ENCODE data around the gene POC1B.
"Not testable (repeated sequence)": the region's sequence is repeated elsewhere in the genome, so short reads cannot be mapped to it uniquely, and the experiment has no call there.

POC1B gene

GRCh38 chr12:89459279-89459678 is 66.6 kb downstream of the POC1B start:
- not testable (repeated sequence) for DNase-seq

- DNase-seq: no peak
Observed at GRCh38 chr12:89456565-89456964, 69.3 kb downstream of the POC1B start.

- DNase-seq: no peak
Observed at GRCh38 chr12:89454080-89454848, 71.6 kb downstream of the POC1B start.

- DNase-seq: no peak
Observed at GRCh38 chr12:89453121-89453978, 72.5 kb downstream of the POC1B start.

- DNase-seq: no peak
Observed at GRCh38 chr12:89451841-89452251, 74.0 kb downstream of the POC1B start.

GRCh38 chr12:89450907-89451306 is 74.9 kb downstream of the POC1B start:
- DNase-seq: no peak

GRCh38 chr12:89448951-89449371 is 76.9 kb downstream of the POC1B start:
- no peak for DNase-seq

GRCh38 chr12:89448526-89448925 is 77.3 kb downstream of the POC1B start:
- no peak for DNase-seq

GRCh38 chr12:89439941-89440340 is 85.9 kb downstream of the POC1B start:
- no peak for DNase-seq

GRCh38 chr12:89437231-89437630 is 88.6 kb downstream of the POC1B start:
- no peak for DNase-seq

- DNase-seq: no peak
Observed at GRCh38 chr12:89436062-89436461, 89.8 kb downstream of the POC1B start.

GRCh38 chr12:89433634-89434033 is 92.2 kb downstream of the POC1B start:
- DNase-seq: no peak

GRCh38 chr12:89432396-89432795 is 93.5 kb downstream of the POC1B start:
- DNase-seq: no peak

- DNase-seq: no peak
Observed at GRCh38 chr12:89429528-89429927, 96.3 kb downstream of the POC1B start.

GRCh38 chr12:89427508-89428156 is 98.2 kb downstream of the POC1B start:
- DNase-seq: no peak

- no peak for DNase-seq
Observed at GRCh38 chr12:89424846-89425245, 101.0 kb downstream of the POC1B start.

- no peak for DNase-seq
Observed at GRCh38 chr12:89424389-89424788, 101.5 kb downstream of the POC1B start.

GRCh38 chr12:89421092-89421835 is 104.6 kb downstream of the POC1B start:
- no peak for DNase-seq

GRCh38 chr12:89418228-89418910 is 107.5 kb downstream of the POC1B start:
- DNase-seq: no peak

- DNase-seq: no peak
Observed at GRCh38 chr12:89417246-89417977, 108.4 kb downstream of the POC1B start.

GRCh38 chr12:89416049-89416792 is 109.6 kb downstream of the POC1B start:
- no peak for DNase-seq

All from activated CD4-positive, alpha-beta T cell treated with anti-CD3 and anti-CD28 coated beads for 48 hours (primary cell).